SK-N-MC (cell line): ENCODE measurements around the gene MYO5A.

ENCODE experiments used
- DNase-seq: peaks from one replicate; pipeline ENCODE4 v3.0.0-alpha.2; 2011; ENCODE audit warnings: low read depth, low spot score
- H3K27ac ChIP-seq: fragments of 200-600 bp; sonication (generic); 2 replicates; pipeline ENCODE4 v1.5.1; 2016; ENCODE audit warnings: mixed run types
- H3K36me3 ChIP-seq: fragments of 200-600 bp; sonication (generic); 2 replicates; pipeline ENCODE4 v1.6.1; 2017; ENCODE audit warnings: antibody characterized with exemption, low read length, mixed read lengths; ENCODE audit not compliant: insufficient read depth
- H3K4me3 ChIP-seq: fragments of 200-600 bp; sonication (generic); 2 replicates; pipeline ENCODE4 v1.5.1; 2016
- H3K9ac ChIP-seq: fragments of 200-600 bp; sonication (generic); 2 replicates; pipeline ENCODE4 v1.8.0; 2017; ENCODE audit warnings: mixed run types, mixed read lengths; ENCODE audit not compliant: insufficient read length
- H3K9me3 ChIP-seq: fragments of 200-600 bp; sonication (generic); 2 replicates; pipeline ENCODE4 v1.6.1; 2017; ENCODE audit warnings: low read depth, mild to moderate bottlenecking, antibody characterized with exemption, low read length, moderate library complexity, mixed read lengths
- EZH2 ChIP-seq: fragments of 200-600 bp; sonication (generic); IDR thresholded peaks from one replicate; pipeline ENCODE4 v1.6.1; 2017; ENCODE audit warnings: antibody characterized with exemption
- FOXP2 ChIP-seq: optimal IDR thresholded peaks from 2 replicates; pipeline ENCODE3; 2011; ENCODE audit warnings: mild to moderate bottlenecking, moderate library complexity; ENCODE audit not compliant: insufficient read depth; ENCODE audit errors: extremely low read length, control extremely low read depth
- POLR2AphosphoS5 ChIP-seq: IDR thresholded peaks from 2 replicates; pipeline ENCODE4 v1.6.1; 2012; ENCODE audit warnings: mild to moderate bottlenecking, low read depth, low read length, borderline replicate concordance

MYO5A gene

GRCh38 chr15:52351206-52351908, 177.3 kb downstream of the MYO5A start:
- no peak overlapping the region for H3K4me3 ChIP-seq
- no peaks in the 10 kb centered on the region for H3K36me3 ChIP-seq
- DNase-seq = no peak
- no peak overlapping the region for H3K27ac ChIP-seq
- H3K9me3 ChIP-seq = no peaks in the 10 kb centered on the region
- TF ChIP-seq FOXP2 = no peak
- no peak for TF ChIP-seq EZH2
- no peak for TF ChIP-seq POLR2AphosphoS5
- no peak overlapping the region for H3K9ac ChIP-seq

GRCh38 chr15:52350423-52350822, 178.3 kb downstream of the MYO5A start:
- TF ChIP-seq FOXP2 (no peak), EZH2 (no peak), POLR2AphosphoS5 (no peak)
- no peaks in the 10 kb centered on the region for H3K36me3 ChIP-seq
- no peak for DNase-seq
- H3K9ac ChIP-seq = no peak overlapping the region
- no peak overlapping the region for H3K27ac ChIP-seq
- H3K9me3 ChIP-seq = no peaks in the 10 kb centered on the region
- no peak overlapping the region for H3K4me3 ChIP-seq

- H3K36me3 ChIP-seq = no peaks in the 10 kb centered on the region
- TF ChIP-seq FOXP2 = no peak
- TF ChIP-seq POLR2AphosphoS5 = no peak
- TF ChIP-seq EZH2 = no peak
- H3K4me3 ChIP-seq = no peak overlapping the region
- no peak overlapping the region for H3K9ac ChIP-seq
- H3K27ac ChIP-seq = no peak overlapping the region
- no peaks in the 10 kb centered on the region for H3K9me3 ChIP-seq
- no peak for DNase-seq
Measured at GRCh38 chr15:52349052-52349700, 179.5 kb downstream of the MYO5A start.

GRCh38 chr15:52348056-52348745, 180.5 kb downstream of the MYO5A start:
- Histone ChIP-seq H3K4me3 (no peak overlapping the region), H3K36me3 (no peaks in the 10 kb centered on the region), H3K9me3 (no peaks in the 10 kb centered on the region), H3K9ac (no peak overlapping the region), H3K27ac (no peak overlapping the region)
- TF ChIP-seq POLR2AphosphoS5 = no peak
- TF ChIP-seq FOXP2 = no peak
- TF ChIP-seq EZH2 = no peak
- DNase-seq = no peak

GRCh38 chr15:52344592-52344991, 184.1 kb downstream of the MYO5A start:
- Histone ChIP-seq H3K27ac (no peak overlapping the region), H3K36me3 (no peaks in the 10 kb centered on the region), H3K9ac (no peak overlapping the region), H3K9me3 (no peaks in the 10 kb centered on the region), H3K4me3 (no peak overlapping the region)
- DNase-seq = no peak
- TF ChIP-seq EZH2 = no peak
- TF ChIP-seq FOXP2 = no peak
- no peak for TF ChIP-seq POLR2AphosphoS5

- no peak for TF ChIP-seq EZH2
- no peak for TF ChIP-seq FOXP2
- no peak for TF ChIP-seq POLR2AphosphoS5
- Histone ChIP-seq H3K4me3 (no peak overlapping the region), H3K27ac (no peak overlapping the region), H3K36me3 (no peaks in the 10 kb centered on the region), H3K9me3 (no peaks in the 10 kb centered on the region), H3K9ac (no peak overlapping the region)
- no peak for DNase-seq
Measured at GRCh38 chr15:52343831-52344230, 184.8 kb downstream of the MYO5A start.

- Histone ChIP-seq H3K9ac (no peak overlapping the region), H3K4me3 (no peak overlapping the region), H3K9me3 (no peaks in the 10 kb centered on the region), H3K36me3 (no peaks in the 10 kb centered on the region), H3K27ac (no peak overlapping the region)
- TF ChIP-seq EZH2 (no peak), POLR2AphosphoS5 (no peak), FOXP2 (no peak)
- DNase-seq = no peak
Measured at GRCh38 chr15:52340093-52340492, 188.6 kb downstream of the MYO5A start.

GRCh38 chr15:52338891-52339290, 189.8 kb downstream of the MYO5A start:
- no peak overlapping the region for H3K27ac ChIP-seq
- H3K36me3 ChIP-seq = no peaks in the 10 kb centered on the region
- no peaks in the 10 kb centered on the region for H3K9me3 ChIP-seq
- no peak overlapping the region for H3K4me3 ChIP-seq
- TF ChIP-seq EZH2 = no peak
- TF ChIP-seq POLR2AphosphoS5 = no peak
- TF ChIP-seq FOXP2 = no peak
- no peak for DNase-seq
- no peak overlapping the region for H3K9ac ChIP-seq
